OCI-LY7 (cell line): ENCODE results near the gene LBX2. TPM values are rescaled to one million over a fixed set of nuclear protein-coding genes. Genes with fewer than 3 reads are reported as not detected.
A peak's percentile ranks its signal among the peaks of the same experiment; 100 is the strongest.

Experiments used
- BruUV-seq: library from RNA; stranded (reverse); fragments of 400-500 nt; replicated peaks from 2 replicates; lab custom pipeline; 2021; lab: Mats Ljungman, UMichigan
- CTCF ChIA-PET: fragments of 300-600 bp; sonication (Branson Sonifier 250); formaldehyde crosslinking; loops from one replicate; lab custom pipeline; 2022; ENCODE audit warnings: antibody characterized with exemption; ENCODE audit not compliant: unreplicated experiment; lab: Charles Lee
- POLR2A ChIA-PET: fragments of 300-600 bp; sonication (Branson Sonifier 250); formaldehyde crosslinking; loops from one replicate; lab custom pipeline; 2022; ENCODE audit warnings: antibody characterized with exemption; lab: Charles Lee
- DNase-seq: peaks from one replicate; pipeline ENCODE4 v3.0.0-alpha.2; 2015; ENCODE audit warnings: low spot score
- H2AFZ ChIP-seq: fragments of 200-600 bp; sonication (generic), shearing (Covaris generic); 2 replicates; pipeline ENCODE4 v1.6.1; 2014; ENCODE audit warnings: mild to moderate bottlenecking, antibody characterized with exemption, low read length, moderate library complexity
- H3K27ac ChIP-seq: fragments of 200-600 bp; sonication (generic); 2 replicates; pipeline ENCODE4 v1.5.1; 2014; ENCODE audit warnings: mixed run types, low read depth, mild to moderate bottlenecking, moderate library complexity, low read length, inconsistent platforms; ENCODE audit not compliant: poor library complexity, severe bottlenecking
- H3K36me3 ChIP-seq: fragments of 200-600 bp; sonication (generic); 2 replicates; pipeline ENCODE4 v1.6.1; 2014; ENCODE audit warnings: mild to moderate bottlenecking, antibody characterized with exemption, low read length, moderate library complexity, mixed read lengths; ENCODE audit not compliant: insufficient read depth
- H3K4me1 ChIP-seq: fragments of 200-600 bp; sonication (generic); 2 replicates; pipeline ENCODE4 v1.5.1; 2014; ENCODE audit warnings: mild to moderate bottlenecking, low read length; ENCODE audit not compliant: insufficient read depth, poor library complexity, severe bottlenecking
- H3K4me2 ChIP-seq: fragments of 200-600 bp; sonication (generic); 2 replicates; pipeline ENCODE4 v1.6.1; 2014; ENCODE audit warnings: mild to moderate bottlenecking, low read length
- H3K4me3 ChIP-seq: fragments of 200-600 bp; sonication (generic); 2 replicates; pipeline ENCODE4 v1.5.1; 2014; ENCODE audit warnings: mild to moderate bottlenecking, low read depth, low read length; ENCODE audit not compliant: poor library complexity, severe bottlenecking
- H3K79me2 ChIP-seq: fragments of 200-600 bp; sonication (generic); 2 replicates; pipeline ENCODE4 v1.6.1; 2016; ENCODE audit warnings: low read depth, mild to moderate bottlenecking, low read length, moderate library complexity, mixed read lengths; ENCODE audit not compliant: insufficient read depth
- H3K9me2 ChIP-seq: fragments of 200-600 bp; sonication (generic); 2 replicates; pipeline ENCODE4 v1.6.1; 2016; ENCODE audit warnings: mild to moderate bottlenecking, low read length, mixed read lengths; ENCODE audit not compliant: insufficient read depth
- H3K9me3 ChIP-seq: fragments of 200-600 bp; sonication (generic); 2 replicates; pipeline ENCODE4 v1.6.1; 2014; ENCODE audit warnings: mild to moderate bottlenecking, mixed run types, low read length, mixed read lengths
- H4K20me1 ChIP-seq: fragments of 200-600 bp; sonication (generic); 2 replicates; pipeline ENCODE4 v1.6.1; 2014; ENCODE audit warnings: mild to moderate bottlenecking, antibody characterized with exemption, low read length, moderate library complexity, mixed read lengths; ENCODE audit not compliant: insufficient read depth
- CTCF ChIP-seq: fragments of 200-600 bp; sonication (generic); conservative IDR thresholded peaks from 2 replicates; pipeline ENCODE4 v1.5.1; 2014; ENCODE audit warnings: mild to moderate bottlenecking, antibody characterized with exemption, low read length, moderate library complexity, mixed read lengths
- EZH2phosphoT487 ChIP-seq: fragments of 200-600 bp; sonication (generic); IDR thresholded peaks from 2 replicates; pipeline ENCODE4 v1.6.1; 2018; ENCODE audit warnings: low read depth, borderline replicate concordance, mild to moderate bottlenecking, mixed run types, antibody characterized with exemption, low read length, moderate library complexity, mixed read lengths
- intact Hi-C: fragments of 100-400 bp; cut with micrococcal nuclease; formaldehyde crosslinking; loops from one replicate; pipeline ENCODE4 v1.10.0; 2022; ENCODE audit not compliant: unreplicated experiment
- total RNA-seq, 2 experiments: library from RNA; depleted of rRNA in 1 of 2; stranded (reverse); fragments of >200 nt in 1 of 2; shearing (Covaris generic) in 1 of 2; gene quantifications; 2 replicates each; pipeline ENCODE4 v1.2.3, GENCODE V29; 2014 to 2022

The LBX2 gene
- total RNA-seq, 2 experiments from 2014 or later: not detected

- POLR2A ChIA-PET: interaction anchor here (1.1 kb wide), 1 partner anchor 50 kb away, joined by 3 read pairs; the partner anchor contains the start of gene WBP1
- Histone ChIP-seq H3K36me3 (peaks cover 15% of the 10 kb centered on the region), H3K4me2 (peak overlapping the region; percentile 96), H4K20me1 (no peaks in the 10 kb centered on the region), H3K4me3 (peak overlapping the region; percentile 77), H3K9me2 (no peaks in the 10 kb centered on the region), H3K9me3 (no peaks in the 10 kb centered on the region), H3K79me2 (peaks cover 5% of the 10 kb centered on the region; the same call in 1 of the 2 replicates), H3K27ac (peak overlapping the region; percentile 81), H3K4me1 (peaks cover 21% of the 10 kb centered on the region), H2AFZ (peak overlapping the region; percentile 95)
- no peak for DNase-seq
- no TSS peak for BruUV-seq
- intact Hi-C loops: loop anchor here (1.0 kb wide), 3 partner anchors 21 to 79 kb away; partner anchors contain the start of genes AUP1, HTRA2 and TTC31
- CTCF ChIA-PET: interaction anchor here (1.2 to 1.4 kb wide), 2 partner anchors 14 to 24 kb away, joined by 3 to 4 read pairs; no protein-coding TSS in a partner anchor
- TF ChIP-seq EZH2phosphoT487 (no peak), CTCF (no peak)
Measured at GRCh38 chr2:74507926-74508520, 8.6 kb upstream of the LBX2 start.

GRCh38 chr2:74507145-74507925, 7.9 kb upstream of the LBX2 start, which contains the start of gene PCGF1:
Gene PCGF1 (minus strand): TSS chr2:74507695. CDS start chr2:74507668, 27 bp downstream.
- Histone ChIP-seq H3K4me3 (peak within 1 kb of the TSS; percentile 77), H3K9me2 (no peaks in the 10 kb centered on the region), H3K36me3 (peaks cover 15% of the 10 kb centered on the region), H3K4me1 (peaks cover 25% of the 10 kb centered on the region), H2AFZ (peak within 1 kb of the TSS; percentile 95), H3K27ac (peak within 1 kb of the TSS; percentile 81), H4K20me1 (no peaks in the 10 kb centered on the region), H3K79me2 (peaks cover 5% of the 10 kb centered on the region; the same call in 1 of the 2 replicates), H3K9me3 (no peaks in the 10 kb centered on the region), H3K4me2 (peak within 1 kb of the TSS; percentile 96)
- ChIA-PET POLR2A (interaction anchor here (0.7 to 1.0 kb wide), 3 partner anchors 13 to 78 kb away, joined by 3 to 4 read pairs (median 3); no protein-coding TSS in a partner anchor), CTCF (interaction anchor here (0.6 to 1.2 kb wide), 3 partner anchors 24 to 81 kb away, joined by 3 to 4 read pairs (median 3); no protein-coding TSS in a partner anchor)
- no TSS peak for BruUV-seq
- peak; percentile 99 for DNase-seq
- intact Hi-C loops: loop anchor here (1.0 kb wide), 3 partner anchors 22 to 80 kb away; partner anchors contain the start of genes AUP1, HTRA2 and TTC31
- TF ChIP-seq EZH2phosphoT487 (no peak), CTCF (peak; percentile 76)
